ENCODE measurements around the gene HSP90AB1.

Gene HSP90AB1

DNA sequence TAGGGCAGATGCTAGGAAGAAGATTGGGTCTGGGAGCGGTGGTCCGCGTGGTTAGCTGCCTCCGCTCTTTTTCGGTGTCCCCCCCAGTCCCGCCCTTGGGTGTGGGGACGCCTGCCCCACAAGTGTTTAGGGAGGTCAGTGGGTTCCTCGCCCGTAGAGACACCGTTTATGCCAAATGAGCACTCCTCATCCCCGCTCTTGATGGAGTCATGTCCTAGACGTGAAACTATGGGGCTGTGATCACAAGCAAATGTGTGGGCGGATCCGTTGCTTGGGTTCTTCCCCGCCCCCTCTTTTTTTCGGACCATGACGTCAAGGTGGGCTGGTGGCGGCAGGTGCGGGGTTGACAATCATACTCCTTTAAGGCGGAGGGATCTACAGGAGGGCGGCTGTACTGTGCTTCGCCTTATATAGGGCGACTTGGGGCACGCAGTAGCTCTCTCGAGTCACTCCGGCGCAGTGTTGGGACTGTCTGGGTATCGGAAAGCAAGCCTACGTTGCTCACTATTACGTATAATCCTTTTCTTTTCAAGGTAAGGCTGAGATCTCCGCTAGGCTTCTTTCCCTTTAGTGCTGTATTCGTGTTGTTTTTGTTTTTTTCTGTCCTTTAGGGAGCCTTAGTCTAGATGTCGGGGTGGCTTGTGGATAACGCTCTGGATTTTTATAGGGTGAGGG is at the start of gene HSP90AB1:
HSP90AB1 (plus strand) TSS at position 439 of the 675 bp plus-strand sequence. CDS start 1,529 bp downstream, outside the sequence.
- peak; percentile 86 to 87 for DNase-seq (ENCODE audit: low read depth in 2 of 2)

DNA sequence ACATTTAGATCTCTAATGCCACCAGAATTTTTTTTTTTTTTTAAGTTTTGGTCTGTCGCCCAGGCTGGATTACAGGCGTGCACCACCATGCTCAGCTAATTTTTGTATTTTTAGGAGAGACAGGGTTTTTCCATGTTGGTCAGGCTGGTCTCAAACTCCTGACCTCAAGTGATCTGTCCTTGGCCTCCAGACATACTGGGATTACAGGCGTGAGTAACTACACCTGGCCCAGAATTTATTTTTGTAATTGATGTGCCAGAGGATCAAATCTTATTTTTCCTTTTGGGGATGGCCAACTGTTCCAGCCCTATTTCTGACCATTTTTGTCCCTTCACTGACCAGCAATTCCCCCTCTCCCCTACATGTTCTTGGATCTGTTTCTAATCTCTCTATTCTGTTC is 48.2 kb upstream of the HSP90AB1 start:
- no peak for DNase-seq (ENCODE audit: low read depth in 2 of 2)

DNA sequence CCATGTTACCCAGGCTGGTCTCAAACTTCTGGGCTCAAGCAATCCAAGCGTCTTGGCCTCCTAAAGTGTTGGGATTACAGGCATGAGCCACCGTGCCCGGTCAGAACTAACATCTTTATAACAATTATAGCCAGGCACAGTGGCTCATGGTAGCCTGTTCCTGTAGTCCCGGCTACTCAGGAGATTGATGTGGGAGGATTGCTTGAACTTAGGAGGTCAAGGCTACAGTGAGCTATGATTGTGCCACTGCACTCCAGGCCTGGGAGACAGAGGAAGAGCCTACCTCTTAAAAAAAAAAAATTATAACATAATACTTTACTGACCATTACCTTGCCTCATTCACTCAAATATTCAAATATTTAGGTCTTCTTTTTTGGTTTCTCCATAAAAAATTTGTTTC is 47.0 kb upstream of the HSP90AB1 start:
- no peak for DNase-seq (ENCODE audit: low read depth in 2 of 2)

DNA sequence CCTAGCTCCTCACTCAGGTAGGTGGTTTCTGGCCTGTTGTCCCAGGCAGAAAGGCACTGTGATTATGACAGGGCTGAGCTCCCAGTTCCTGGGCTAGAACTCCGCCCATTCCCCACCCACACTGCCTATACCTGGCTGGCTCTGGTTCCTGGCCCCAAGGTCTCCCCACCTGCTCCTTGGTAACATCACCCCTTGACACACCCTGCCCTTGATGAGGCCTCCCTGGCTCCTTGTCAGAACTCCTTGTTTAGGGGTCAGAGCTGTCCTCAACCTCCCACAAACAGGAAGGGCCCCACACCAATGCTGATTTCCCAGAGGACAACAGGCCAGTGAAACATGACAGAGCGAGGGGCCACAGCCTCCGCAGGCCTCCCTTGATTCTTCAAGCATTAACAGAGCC is 45.7 kb upstream of the HSP90AB1 start:
- DNase-seq (ENCODE audit: low read depth in 2 of 2) = no peak

DNA sequence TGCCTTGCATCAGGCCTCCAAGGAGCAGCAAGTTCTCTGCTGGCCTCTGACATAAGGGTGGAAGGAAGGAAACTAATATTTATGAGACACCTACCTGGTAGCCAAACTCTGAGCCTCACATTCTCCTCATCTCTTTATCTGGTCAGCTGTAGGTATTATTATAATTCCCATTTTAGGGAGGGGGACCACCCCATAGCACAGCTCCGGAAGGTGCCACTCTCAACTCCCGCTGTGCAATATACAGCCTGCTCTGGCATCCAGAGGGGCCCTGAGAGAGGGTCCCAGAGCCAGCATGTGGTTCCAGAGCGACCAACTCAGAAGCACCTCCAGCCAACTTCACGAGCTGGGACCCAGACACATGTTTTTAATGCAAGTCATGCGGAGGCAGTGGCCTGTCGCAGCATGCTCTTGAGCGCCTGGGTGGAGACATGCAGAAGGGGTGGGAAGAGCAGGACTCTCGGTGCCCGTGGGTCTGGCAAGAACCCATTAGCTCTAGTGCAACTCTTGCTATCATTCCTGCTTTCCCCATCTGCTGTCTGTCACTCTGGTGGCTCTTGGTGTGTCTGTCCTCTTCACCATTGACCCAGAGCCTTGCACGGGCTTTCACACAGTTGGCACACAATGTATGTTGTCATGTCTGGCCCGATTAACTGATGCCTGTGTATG is 45.1 kb upstream of the HSP90AB1 start:
- DNase-seq (ENCODE audit: low read depth in 2 of 2) = no peak

DNA sequence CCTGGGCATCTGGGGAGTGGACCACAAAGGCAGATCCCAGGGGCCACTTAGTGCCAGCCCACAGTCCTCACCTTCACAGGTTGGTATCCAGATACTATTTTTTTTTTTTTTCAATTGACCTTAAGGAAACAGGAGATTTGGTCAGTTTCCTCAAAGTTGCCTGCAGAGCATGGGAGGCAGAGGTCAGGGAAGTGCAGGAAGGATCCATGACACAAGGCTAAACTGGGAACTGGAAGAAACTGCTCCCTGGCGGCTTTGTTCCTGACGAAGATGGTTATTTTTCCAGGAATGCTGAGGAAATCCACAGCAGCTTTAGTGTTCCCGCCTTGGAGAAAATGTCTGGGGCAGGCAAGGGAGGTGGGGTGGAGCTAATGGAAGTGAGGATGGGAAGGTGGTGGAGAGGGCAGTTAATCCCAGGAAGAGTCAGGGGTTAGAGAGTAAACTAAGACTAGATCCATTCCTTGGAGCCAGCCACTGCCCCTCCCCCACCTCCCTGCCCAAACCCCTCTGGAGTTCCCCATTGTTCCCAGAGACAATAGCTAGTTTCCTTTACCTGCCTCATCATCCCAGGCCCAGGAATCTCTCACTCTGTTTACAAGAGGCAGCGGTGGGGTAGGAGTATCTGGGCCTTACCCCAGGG is 44.4 kb upstream of the HSP90AB1 start:
- no peak for DNase-seq (ENCODE audit: low read depth in 2 of 2)

DNA sequence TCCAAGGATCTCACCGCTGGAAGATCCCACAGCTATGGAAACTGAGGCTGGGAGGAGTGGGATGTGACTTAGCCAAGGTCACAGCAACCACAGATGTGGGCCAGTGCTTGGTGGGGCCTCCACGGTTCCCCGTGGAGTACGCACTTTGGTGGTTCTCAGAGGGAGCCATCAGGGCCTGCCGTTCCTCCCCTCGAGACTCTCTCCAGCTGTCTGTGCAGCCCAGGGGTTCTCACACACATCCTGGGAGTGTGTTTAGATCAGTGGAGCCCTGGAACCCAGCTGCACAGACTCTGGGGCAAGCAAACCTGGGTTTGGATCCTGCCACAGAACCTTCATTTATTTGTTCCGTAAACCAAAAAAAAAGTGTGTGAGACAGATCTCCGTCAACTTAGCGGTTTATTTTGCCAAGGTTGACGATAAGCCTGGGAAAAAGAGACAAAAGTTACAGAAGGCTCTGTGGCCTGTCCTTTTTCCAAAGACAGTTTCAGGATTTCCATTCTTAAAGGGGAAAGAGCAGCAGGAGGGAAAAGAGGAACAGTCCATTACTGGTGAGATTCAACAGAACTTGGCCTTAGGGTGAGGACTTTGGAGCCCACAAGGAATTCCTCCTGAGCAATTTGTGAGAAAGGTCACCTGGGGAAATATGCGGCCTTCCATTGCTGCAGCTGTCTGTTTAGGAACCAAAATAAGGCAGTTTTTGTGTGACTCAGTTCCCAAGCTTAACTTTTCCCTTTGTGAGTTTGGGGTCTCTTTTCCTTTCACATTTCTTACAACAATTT is 43.7 kb upstream of the HSP90AB1 start:
- DNase-seq (ENCODE audit: low read depth in 2 of 2) = no peak

DNA sequence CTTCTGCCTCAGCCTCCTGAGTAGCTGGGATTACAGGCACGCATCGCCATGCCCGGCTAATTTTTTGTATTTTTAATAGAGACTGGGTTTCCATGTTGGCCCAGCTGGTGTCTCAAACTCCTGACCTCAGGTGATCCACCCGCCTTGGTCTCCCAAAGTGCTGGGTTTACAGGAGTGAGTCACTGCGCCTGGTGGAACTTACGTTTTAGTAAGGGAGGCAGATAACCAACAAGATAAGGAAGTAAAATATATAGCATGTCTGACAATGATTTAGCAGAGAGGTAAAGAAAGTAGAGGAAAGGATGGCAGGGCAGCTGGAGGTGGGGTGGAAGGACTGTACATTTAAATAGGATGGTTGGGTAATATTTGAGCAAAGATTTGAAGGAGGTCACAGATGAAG is 42.9 kb upstream of the HSP90AB1 start:
- no peak for DNase-seq (ENCODE audit: low read depth in 2 of 2)

DNA sequence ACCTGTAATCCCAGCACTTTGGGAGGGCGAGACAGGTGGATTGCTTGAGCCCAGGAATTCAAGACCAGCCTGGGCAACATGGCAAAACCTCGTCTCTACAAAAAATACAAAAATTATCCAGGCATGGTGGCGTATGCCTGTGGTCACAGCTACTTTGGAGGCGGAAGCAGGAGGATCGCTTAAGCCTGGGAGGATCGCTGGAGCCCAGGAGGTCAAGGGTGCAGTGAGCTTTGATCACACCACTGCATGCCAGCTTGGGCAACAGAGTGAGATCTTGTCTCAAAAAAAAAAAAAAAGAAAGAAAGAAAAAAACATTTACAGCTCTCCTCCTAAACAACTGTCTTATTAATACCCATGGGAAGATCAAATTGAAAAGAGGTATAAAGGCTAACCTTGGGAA is 38.9 kb upstream of the HSP90AB1 start:
- DNase-seq (ENCODE audit: low read depth in 2 of 2) = no peak

DNA sequence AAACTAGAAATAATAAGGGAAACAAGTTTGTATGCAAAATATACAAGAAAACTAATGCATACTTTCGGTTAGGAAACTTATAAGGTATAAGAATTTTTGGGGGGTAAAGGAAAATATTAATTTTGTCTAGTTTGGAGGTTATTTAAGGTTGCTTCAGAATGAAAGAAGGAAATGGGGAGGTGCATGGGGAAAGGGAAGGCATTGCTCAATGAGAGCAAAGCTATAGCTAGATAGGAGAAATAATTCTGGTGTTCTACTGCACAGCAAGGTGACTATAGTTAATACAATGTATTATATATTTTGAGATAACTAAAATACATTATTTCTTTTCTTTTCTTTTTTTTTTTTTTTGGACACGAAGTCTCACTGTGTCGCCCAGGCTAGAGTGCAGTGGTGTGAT is 35.6 kb upstream of the HSP90AB1 start:
- DNase-seq (ENCODE audit: low read depth in 2 of 2) = no peak

DNA sequence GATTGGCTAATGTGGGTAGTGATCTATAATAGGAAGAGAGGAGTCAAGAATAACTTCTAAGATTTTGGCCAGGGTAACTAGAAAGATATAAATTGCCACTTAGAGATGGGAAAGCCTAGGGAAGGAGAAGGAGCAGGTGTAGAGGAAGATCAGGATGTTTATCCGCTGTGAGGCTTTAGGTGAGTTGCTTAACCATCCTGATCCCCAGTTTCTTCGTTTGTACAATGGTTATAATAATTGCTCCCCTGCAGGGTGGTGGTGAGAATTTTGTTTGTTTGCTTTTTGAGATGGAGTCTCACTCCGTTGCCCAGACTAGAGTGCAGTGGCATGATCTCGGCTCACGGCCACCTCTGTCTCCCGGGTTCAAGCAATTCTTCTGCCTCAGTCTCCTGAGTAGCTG is 32.6 kb upstream of the HSP90AB1 start:
- no peak for DNase-seq (ENCODE audit: low read depth in 2 of 2)

DNA sequence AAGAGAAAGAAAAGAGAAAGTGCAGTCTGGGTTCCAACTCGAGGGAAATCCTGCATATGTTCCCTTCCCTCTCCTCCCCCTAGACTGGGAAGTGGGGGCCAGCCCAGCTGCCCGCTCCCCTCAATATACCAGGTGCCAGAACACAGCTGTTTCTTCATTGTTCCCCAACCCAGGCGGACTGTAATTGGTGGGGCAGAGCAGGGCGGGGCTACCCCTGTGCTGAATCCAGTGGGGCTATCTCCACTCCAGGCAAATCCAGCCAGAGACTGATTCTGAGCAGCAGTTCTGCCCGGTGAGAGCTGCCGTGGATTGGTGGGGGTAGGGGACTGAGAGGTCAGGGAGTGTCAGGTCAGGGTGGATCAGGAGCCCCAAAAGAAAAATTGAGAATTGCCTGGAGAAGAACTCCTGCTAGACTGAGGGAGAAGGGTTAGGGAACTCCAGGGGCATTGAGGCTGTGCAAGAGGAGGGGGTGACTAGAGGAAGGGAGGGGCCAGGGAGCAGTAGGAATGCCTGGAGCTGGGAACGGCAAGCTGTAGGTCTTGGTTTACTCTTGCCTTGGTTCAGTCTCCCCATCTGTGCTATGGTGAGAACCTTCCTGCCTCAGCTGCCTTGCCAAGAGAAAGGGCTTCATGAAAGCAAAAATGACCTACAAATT is 30.1 kb upstream of the HSP90AB1 start, which contains the start of gene MYMX:
MYMX (plus strand) TSS at position 250 of the 655 bp plus-strand sequence. CDS start 546 bp downstream, outside the sequence.
- DNase-seq (ENCODE audit: low read depth in 2 of 2) = no peak

DNA sequence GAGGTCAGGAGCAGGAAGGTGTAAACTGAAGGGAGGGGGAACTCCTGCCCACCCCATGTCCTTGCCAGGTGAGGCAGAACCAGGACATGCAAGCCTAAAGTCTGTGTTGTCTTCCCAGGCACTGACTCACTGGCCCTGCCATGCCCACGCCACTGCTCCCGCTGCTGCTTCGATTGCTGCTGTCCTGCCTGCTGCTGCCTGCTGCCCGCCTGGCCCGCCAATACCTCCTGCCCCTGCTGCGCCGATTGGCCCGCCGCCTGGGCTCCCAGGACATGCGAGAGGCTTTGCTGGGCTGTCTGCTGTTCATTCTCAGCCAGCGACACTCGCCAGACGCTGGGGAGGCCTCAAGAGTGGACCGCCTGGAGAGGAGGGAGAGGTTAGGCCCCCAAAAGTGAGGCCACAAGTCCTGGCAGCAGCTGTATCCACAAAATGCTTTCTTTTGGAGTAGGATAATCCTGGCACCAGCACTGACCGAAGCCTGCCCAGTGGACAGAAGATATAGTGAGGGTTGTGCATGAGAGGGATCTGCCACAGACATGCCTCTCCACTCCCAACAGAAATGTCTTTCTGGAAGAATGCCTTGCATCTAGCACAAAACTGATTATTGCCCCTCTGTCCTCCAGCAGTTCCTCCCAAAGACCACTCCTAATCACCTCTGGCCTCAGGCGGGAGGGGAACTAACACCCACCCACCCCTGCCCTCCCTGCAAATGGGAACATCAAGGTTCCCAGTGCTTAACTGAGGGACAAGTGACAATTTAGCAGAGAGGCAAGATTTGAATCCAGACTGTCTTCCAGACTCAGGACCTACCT is 29.4 kb upstream of the HSP90AB1 start:
- DNase-seq (ENCODE audit: low read depth in 2 of 2) = no peak

DNA sequence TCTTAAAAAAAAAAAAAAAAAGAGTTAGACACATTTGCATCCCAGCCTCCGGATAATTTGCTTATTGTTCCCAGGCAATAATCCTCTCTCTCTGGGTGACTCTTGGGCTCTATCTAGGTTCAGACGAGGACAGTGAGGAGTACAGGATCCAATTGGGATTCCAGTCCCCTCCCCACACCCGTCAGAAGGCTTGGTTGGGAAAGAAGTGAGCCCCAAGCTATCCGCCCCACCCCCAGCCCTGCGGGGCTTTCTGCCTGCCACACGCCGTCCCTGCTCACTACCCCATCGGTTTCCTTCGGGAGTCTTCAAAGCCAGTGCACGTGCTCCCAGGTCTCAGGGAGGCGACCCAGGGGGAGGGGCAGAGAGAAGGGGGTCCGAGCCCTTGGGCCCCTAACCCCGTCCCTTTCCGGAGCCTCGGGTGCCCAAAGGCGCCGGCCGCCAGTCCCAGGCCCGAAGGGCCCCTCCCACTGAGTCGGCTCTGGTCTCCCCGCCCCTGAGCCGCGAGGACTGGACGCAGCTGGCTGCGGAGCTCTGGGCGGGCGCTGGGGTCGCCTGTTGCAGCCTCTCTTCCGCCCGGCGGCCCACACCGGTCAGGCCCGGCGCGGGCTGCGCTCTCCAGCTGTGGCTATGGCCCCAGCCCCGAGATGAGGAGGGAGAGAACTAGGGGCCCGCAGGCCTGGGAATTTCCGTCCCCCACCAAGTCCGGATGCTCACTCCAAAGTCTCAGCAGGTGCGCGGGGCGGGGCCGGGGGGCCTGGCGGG is 27.7 kb upstream of the HSP90AB1 start:
- DNase-seq (ENCODE audit: low read depth in 2 of 2) = no peak

DNA sequence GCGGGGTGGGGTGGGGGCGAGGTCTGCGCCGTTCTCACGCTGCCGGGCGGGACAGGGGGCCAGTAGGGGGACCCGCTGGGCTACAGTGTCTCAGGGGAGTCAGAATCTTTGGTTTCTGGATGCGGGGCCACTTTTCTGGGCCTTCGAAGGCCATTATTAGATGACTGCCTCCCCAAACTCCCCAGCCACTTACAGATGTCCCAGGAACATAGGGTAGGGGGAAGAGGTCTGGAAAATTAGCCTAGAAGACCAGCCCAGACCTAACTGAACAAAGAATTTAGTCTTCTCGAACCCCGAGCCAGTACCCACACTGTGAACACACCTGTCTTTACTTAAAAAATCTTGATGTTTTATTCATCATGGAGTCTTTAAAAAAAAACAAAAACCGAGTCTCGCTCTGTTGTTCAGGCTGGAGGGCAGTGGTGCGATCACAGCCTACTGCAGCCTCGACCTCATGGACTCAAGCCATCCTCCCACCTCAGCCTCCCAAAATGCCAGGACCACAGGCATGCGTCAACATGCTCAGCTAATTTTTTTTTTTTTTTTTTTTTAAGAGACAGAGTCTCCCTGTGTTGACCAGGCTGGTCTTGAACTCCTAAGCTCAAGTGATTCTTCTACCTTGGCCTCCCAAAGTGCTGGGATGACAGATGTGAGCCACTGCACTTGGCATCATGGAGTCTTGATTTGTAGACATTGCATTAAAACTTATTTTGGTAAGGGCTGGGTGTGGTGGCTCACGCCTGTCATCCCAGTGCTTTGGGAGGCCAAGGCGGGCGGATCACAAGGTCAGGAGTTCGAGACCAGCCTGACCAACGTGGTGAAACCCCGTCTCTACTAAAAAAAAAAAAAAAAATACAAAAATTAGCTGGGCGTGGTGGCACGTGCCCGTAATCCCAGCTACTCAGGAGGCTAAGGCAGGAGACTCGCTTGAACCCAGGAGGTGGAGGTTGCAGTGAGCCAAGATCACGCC is 26.8 kb upstream of the HSP90AB1 start:
- no peak for DNase-seq (ENCODE audit: low read depth in 2 of 2)

DNA sequence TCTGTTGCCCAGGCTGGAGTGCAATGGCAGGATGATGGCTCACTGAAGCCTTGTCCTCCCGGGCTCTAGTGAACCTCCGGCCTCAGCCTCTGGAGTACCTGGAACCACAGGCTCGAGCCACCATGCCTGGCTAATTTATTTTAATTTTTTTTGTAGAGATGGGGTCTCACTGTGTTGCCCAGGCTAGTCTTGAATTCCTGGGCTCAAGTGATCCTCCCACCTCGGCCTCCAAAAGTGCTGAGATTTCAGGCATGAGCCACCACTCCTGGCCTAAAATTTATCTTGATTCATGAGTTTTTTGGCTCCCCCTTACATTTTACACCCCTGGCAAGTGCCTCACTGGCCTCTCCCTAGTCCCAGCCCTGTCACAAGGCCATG is 26.0 kb upstream of the HSP90AB1 start:
- DNase-seq (ENCODE audit: low read depth in 2 of 2) = no peak

DNA sequence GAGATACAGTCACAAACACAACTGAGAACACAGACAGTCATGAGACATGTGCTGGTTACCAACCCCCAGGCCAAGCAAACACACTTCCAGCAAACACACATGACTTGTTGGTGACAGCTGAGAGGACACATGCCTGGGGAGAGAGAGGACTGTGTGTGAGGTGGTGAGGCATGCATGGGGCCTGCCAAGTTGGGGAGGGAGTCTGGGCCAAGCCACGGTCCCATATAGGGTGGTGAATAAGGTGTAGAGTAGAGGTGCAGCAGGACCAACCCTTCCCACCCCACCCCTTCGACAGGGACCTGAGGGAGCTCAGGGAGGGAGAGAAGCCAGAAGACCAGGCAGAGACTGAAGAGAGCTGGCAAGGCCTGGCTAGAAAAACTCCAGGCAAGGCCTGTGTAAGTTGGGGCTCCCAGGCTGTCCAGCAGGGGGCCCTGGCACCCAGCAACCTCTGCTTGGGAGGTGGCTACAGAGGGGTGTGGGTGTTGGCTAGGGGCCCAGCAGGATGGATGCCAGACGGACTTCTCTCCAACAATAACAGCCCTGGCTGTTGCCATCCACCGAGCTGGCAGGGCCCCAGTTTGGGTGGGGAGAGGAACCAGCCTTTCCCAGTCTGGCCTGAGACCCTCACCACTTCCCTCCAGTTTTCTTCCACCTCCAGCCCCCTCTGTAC is 25.5 kb upstream of the HSP90AB1 start:
- DNase-seq (ENCODE audit: low read depth in 2 of 2) = peak; percentile 19 to 52

DNA sequence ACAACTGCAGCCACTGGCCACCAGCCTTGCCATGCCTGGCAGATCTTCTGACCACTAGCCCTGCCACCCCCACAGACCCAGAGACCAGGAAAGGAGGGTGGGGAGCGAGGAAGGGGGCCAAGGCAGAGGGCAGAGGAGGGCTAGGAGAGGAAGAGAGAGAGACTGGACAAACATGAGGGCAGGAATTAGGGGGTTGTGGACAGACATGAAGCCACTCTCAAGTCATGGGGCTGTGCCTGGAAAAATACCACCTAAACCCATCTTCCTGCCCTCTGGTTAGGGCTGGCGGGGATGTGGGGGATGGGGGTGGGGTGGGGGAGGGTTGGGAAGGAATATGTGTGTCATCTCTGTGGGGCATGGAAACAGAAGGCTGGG is 25.0 kb upstream of the HSP90AB1 start:
- DNase-seq (ENCODE audit: low read depth in 2 of 2) = no peak

Measured in stimulated activated CD8-positive, alpha-beta memory T cell treated with anti-CD3 and anti-CD28 coated beads, Interleukin-7, amount 100 ng/mL, for 1 hour (primary cell).